ENCODE data around the gene CISH. TPM values are rescaled to one million over a fixed set of nuclear protein-coding genes. Genes with fewer than 3 reads are reported as not detected.

Gene CISH
- total RNA-seq, 4 donors from 2014 or later = 3.3 to 50.5 (median 20.3) TPM

- in situ Hi-C loops (cut with MboI; ENCODE audit: low sequenced_read_pairs in 4 of 4) (loop anchor here in 1 of 4 donors (5.0 kb wide), 1 partner anchor 35 kb away; the partner anchor contains the start of gene CISH), intact Hi-C loops (cut with DNase I; ENCODE audit: low total_unique reads) (no loop called here)
- ATAC-seq (no peak), DNase-seq (no peak)
- H3K4me3 ChIP-seq = no peak overlapping the region
- H3K4me1 ChIP-seq = peaks cover 20 to 25% of the 10 kb centered on the region in 2 donors
- H3K36me3 ChIP-seq = no peaks in the 10 kb centered on the region
- no peak overlapping the region for H3K27ac ChIP-seq
- TF ChIP-seq CTCF (IDR thresholded peaks at IDR 0.05 in 4 of 5, conservative IDR thresholded peaks at IDR 0.05 in 1 of 5) (no peak), POLR2A (IDR thresholded peaks at IDR 0.05) (no peak)
- no peaks in the 10 kb centered on the region for H3K27me3 ChIP-seq
- H3K9me3 ChIP-seq = no peaks in the 10 kb centered on the region
These were observed 34.2 kb downstream of the CISH start for GRCh38 chr3:50577348-50577747.

DNA sequence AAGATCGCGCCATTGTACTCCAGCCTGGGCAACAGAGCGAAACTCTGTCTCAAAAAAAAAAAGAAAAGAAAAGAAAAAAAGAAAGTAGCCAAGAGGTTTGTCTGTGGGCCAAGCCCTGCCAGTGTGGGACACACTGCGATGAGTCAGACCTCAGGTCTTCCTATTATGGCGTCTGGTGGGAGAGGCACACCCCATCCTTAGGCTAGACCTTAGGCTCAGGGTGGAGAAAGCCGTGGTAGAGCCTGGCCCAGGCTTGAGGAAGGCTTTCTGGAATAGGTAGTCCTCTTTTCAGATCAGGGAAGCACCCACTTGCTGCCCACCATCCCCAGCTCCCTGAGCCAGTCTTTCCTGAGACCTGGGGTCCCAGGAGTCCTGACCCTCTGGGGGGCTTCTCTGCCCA is 36.2 kb downstream of the CISH start:
- in situ Hi-C loops (cut with MboI; ENCODE audit: low sequenced_read_pairs in 4 of 4) (loop anchor here in 1 of 4 donors (5.0 kb wide), 1 partner anchor 37 kb away; the partner anchor contains the start of gene CISH), intact Hi-C loops (cut with DNase I; ENCODE audit: low total_unique reads) (no loop called here)
- H3K9me3 ChIP-seq = no peaks in the 10 kb centered on the region
- H3K4me1 ChIP-seq = peaks cover 11 to 13% of the 10 kb centered on the region in 2 donors
- TF ChIP-seq POLR2A (IDR thresholded peaks at IDR 0.05) (no peak), CTCF (IDR thresholded peaks at IDR 0.05 in 4 of 5, conservative IDR thresholded peaks at IDR 0.05 in 1 of 5) (no peak)
- H3K4me3 ChIP-seq = no peak overlapping the region
- no peak for DNase-seq
- no peaks in the 10 kb centered on the region for H3K27me3 ChIP-seq
- no peaks in the 10 kb centered on the region for H3K36me3 ChIP-seq
- H3K27ac ChIP-seq = no peak overlapping the region
- no peak for ATAC-seq

GRCh38 chr3:50574444-50574831 is 37.1 kb downstream of the CISH start:
- H3K27ac ChIP-seq = peak overlapping the region in 1 of 4 donors; percentile 87
- no peak for DNase-seq
- no peaks in the 10 kb centered on the region for H3K36me3 ChIP-seq
- intact Hi-C loops (cut with DNase I; ENCODE audit: low total_unique reads) (no loop called here), in situ Hi-C loops (cut with MboI; ENCODE audit: low sequenced_read_pairs in 4 of 4) (loop anchor here in 3 of 4 donors (5.0 kb wide), 1 partner anchor 38 kb away; the partner anchor contains the start of gene CISH (in 3 of the 3))
- no peak for ATAC-seq
- H3K9me3 ChIP-seq = no peaks in the 10 kb centered on the region
- peaks cover 18 to 21% of the 10 kb centered on the region in 2 donors for H3K4me1 ChIP-seq
- no peaks in the 10 kb centered on the region for H3K27me3 ChIP-seq
- no peak for TF ChIP-seq CTCF (IDR thresholded peaks at IDR 0.05 in 4 of 5, conservative IDR thresholded peaks at IDR 0.05 in 1 of 5)
- TF ChIP-seq POLR2A (IDR thresholded peaks at IDR 0.05) = no peak
- no peak overlapping the region for H3K4me3 ChIP-seq

DNA sequence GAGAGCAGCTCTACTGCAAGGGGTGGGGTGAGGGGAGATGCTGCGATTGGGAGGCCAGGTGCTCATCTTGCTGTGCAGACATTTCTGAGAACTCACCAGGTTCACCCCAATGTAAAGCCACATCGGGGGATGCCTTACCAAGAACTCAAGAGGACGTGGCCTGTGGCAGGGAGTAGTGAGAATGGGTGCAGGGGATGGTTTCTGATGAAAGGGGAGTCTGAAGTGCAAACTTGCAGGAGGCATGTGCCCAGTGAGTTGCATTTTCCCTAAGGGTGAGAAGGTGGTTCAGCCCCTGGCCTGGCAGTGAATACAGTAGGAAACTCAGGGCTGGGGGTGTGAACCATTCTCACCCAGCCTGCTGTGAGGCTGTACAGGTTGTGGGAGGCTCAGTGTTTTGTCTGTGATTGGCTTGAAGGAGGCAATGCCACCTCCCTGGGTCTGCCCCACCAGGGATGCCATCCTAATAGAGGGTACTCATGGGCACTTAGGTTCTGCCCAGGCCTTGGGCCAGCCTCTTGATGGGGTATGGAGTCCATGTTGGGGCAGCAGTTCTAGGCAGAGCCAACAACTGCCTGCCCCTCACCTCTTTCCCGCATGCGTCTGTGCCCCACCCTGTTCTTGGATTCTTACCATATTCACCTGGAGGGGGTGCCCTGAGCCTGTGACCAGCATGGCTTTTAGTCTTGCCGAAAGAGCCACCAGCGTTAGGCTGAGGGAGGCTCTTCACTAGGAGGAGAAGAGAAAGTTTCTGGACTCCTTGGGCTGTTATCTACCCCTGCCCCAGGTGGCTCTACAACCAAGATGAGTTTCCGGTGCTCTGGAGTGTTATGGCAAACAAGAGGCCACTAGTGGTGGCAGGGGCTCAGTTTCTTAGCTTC is 37.8 kb downstream of the CISH start:
- no peaks in the 10 kb centered on the region for H3K27me3 ChIP-seq
- H3K4me3 ChIP-seq = no peak overlapping the region
- DNase-seq (no peak), ATAC-seq (no peak)
- peak overlapping the region in 2 of 4 donors; percentile 68 to 87 for H3K27ac ChIP-seq
- in situ Hi-C loops (cut with MboI; ENCODE audit: low sequenced_read_pairs in 4 of 4) = loop anchor here in 3 of 4 donors (5.0 kb wide), 1 partner anchor 38 kb away; the partner anchor contains the start of gene CISH (in 3 of the 3)
- peaks cover 18 to 21% of the 10 kb centered on the region in 2 donors for H3K4me1 ChIP-seq
- intact Hi-C loops (cut with DNase I; ENCODE audit: low total_unique reads) = loop anchor here (2.0 kb wide), 1 partner anchor 79 kb away; no protein-coding TSS in a partner anchor
- no peaks in the 10 kb centered on the region for H3K9me3 ChIP-seq
- TF ChIP-seq POLR2A (IDR thresholded peaks at IDR 0.05) (no peak), CTCF (IDR thresholded peaks at IDR 0.05 in 4 of 5, conservative IDR thresholded peaks at IDR 0.05 in 1 of 5) (no peak)
- H3K36me3 ChIP-seq = no peaks in the 10 kb centered on the region
